BJ (cell line): ENCODE measurements around the gene FAM168B. TPM values are rescaled to one million over a fixed set of nuclear protein-coding genes. Genes with fewer than 3 reads are reported as not detected.

Experiments used
- CTCF ChIA-PET: fragments of 350-600 bp; formaldehyde crosslinking; extraction: SDS; loops from one replicate; lab custom pipeline; 2021; ENCODE audit warnings: antibody characterized with exemption, inconsistent platforms; lab: Yijun Ruan, JAX
- POLR2A ChIA-PET: fragments of 300-600 bp; sonication (Branson Sonifier 250); formaldehyde crosslinking; extraction: SDS; loops from one replicate; lab custom pipeline; 2021; ENCODE audit warnings: antibody characterized with exemption; lab: Charles Lee
- DNase-seq: peaks from one replicate; pipeline ENCODE4 v3.0.0-alpha.2; 2011; ENCODE audit warnings: low read depth
- H3K27me3 ChIP-seq: 2 replicates; pipeline ENCODE4 v1.6.0; 2011; ENCODE audit warnings: low read length; ENCODE audit not compliant: control insufficient read depth, insufficient read depth
- H3K36me3 ChIP-seq: 2 replicates; pipeline ENCODE4 v1.5.1; 2011; ENCODE audit warnings: low read length; ENCODE audit not compliant: control insufficient read depth, insufficient read depth
- H3K4me3 ChIP-seq: 2 replicates; pipeline ENCODE4 v1.5.1; 2011; ENCODE audit warnings: low read depth, mild to moderate bottlenecking, control low read depth, low read length
- polyA minus RNA-seq: library from RNA; depleted of rRNA, polyadenylated mRNA; stranded (reverse); fragments of >200 nt; gene quantifications from 2 replicates; pipeline ENCODE4 v1.2.3, GENCODE V29; 2011; rRNA and poly(A)+ RNA removed
- polyA plus RNA-seq: library from polyadenylated mRNA; depleted of rRNA; stranded (reverse); fragments of >200 nt; gene quantifications from 2 replicates; pipeline ENCODE4 v1.2.3, GENCODE V29; 2011; rRNA removed
- TF ChIP-seq, protein P1 (sequence below): IDR thresholded peaks from 2 replicates; pipeline ENCODE4 v1.5.1; 2011; ENCODE audit warnings: low read depth, mild to moderate bottlenecking, control low read depth, inconsistent platforms, low read length, moderate library complexity; ENCODE audit not compliant: insufficient read depth

FAM168B gene
- 62.9 and 85.6 TPM in 2 replicates for polyA plus RNA-seq
- polyA minus RNA-seq, result 75.1 and 116 TPM in 2 replicates

GRCh38 chr2:131093006-131093695 lies at the start of gene FAM168B:
Gene FAM168B, minus strand, starts transcription at chr2:131093460. Its CDS starts 10,814 bp downstream, at chr2:131082646.
- peaks cover under 1% of the 10 kb centered on the region; the same call in 1 of the 2 replicates for H3K36me3 ChIP-seq
- TF ChIP-seq, protein P1, sequence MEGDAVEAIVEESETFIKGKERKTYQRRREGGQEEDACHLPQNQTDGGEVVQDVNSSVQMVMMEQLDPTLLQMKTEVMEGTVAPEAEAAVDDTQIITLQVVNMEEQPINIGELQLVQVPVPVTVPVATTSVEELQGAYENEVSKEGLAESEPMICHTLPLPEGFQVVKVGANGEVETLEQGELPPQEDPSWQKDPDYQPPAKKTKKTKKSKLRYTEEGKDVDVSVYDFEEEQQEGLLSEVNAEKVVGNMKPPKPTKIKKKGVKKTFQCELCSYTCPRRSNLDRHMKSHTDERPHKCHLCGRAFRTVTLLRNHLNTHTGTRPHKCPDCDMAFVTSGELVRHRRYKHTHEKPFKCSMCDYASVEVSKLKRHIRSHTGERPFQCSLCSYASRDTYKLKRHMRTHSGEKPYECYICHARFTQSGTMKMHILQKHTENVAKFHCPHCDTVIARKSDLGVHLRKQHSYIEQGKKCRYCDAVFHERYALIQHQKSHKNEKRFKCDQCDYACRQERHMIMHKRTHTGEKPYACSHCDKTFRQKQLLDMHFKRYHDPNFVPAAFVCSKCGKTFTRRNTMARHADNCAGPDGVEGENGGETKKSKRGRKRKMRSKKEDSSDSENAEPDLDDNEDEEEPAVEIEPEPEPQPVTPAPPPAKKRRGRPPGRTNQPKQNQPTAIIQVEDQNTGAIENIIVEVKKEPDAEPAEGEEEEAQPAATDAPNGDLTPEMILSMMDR, result no peak
- no peaks in the 10 kb centered on the region for H3K27me3 ChIP-seq
- peak; percentile 42 for DNase-seq
- peak within 1 kb of the TSS; percentile 63 for H3K4me3 ChIP-seq
- ChIA-PET POLR2A (interaction anchor here (0.6 to 0.7 kb wide), 4 partner anchors 11 to 73 kb away, joined by 3 to 13 read pairs (median 4); no protein-coding TSS in a partner anchor), CTCF (interaction anchor here (0.7 kb wide), 1 partner anchor 60 kb away, joined by 3 read pairs; no protein-coding TSS in a partner anchor)

DNA sequence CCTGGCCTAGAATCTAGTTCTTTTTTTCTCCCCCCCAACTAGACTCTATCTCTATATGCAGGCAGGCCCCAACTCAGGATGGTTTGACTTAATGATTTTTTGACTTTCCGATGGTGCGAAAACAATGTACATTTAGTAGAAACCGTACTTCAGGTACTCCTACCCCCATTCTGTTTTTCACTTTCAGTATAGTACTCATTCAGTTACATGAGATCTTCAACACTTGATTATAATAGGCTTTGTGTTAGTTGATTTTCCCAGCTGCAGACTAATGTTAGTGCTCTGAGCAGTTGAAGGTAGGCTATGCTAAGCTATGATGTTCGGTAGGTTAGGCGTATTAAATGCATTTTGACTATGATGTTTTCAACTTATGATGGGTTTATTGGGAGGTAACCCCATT lies 49.6 kb upstream of the FAM168B start:
- Histone ChIP-seq H3K4me3 (no peak overlapping the region), H3K27me3 (no peaks in the 10 kb centered on the region), H3K36me3 (peaks cover 16% of the 10 kb centered on the region)
- CTCF ChIA-PET, result interaction anchor here (2.3 kb wide), 1 partner anchor 11 kb away, joined by 10 read pairs; no protein-coding TSS in a partner anchor
- POLR2A ChIA-PET, result no interaction called here
- no peak for DNase-seq
- TF ChIP-seq, protein P1, result no peak

GRCh38 chr2:131140581-131140980 lies 47.3 kb upstream of the FAM168B start:
- peaks cover 12% of the 10 kb centered on the region for H3K36me3 ChIP-seq
- DNase-seq, result no peak
- TF ChIP-seq, protein P1, result no peak
- CTCF ChIA-PET, result no interaction called here
- no peaks in the 10 kb centered on the region for H3K27me3 ChIP-seq
- POLR2A ChIA-PET, result no interaction called here
- H3K4me3 ChIP-seq, result no peak overlapping the region

DNA sequence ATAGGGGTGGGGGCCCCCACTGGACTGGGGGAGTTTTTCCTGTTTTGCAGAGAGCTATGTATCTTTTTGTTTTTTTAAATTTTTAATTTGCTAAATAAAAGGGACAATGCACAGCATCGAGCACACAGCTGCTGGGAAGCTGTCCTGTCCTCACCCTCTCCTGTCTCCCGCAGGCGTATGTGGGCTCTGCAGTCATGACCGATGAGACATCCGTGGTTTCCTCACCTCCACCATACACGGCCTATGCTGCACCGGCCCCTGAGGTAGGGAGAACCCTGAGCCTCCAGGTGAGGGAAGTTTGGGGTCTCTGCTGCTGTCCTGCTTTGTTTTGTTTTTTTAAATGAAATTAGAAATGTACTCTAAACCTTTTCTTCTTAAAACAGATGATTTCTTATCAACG lies 39.5 kb upstream of the FAM168B start:
- Histone ChIP-seq H3K36me3 (peaks cover 10% of the 10 kb centered on the region), H3K27me3 (no peaks in the 10 kb centered on the region), H3K4me3 (no peak overlapping the region)
- CTCF ChIA-PET, result interaction anchor here (1.3 to 1.8 kb wide), 3 partner anchors 12 to 21 kb away, joined by 4 to 5 read pairs (median 4); no protein-coding TSS in a partner anchor
- no peak for DNase-seq
- TF ChIP-seq, protein P1, result no peak
- POLR2A ChIA-PET, result no interaction called here

DNA sequence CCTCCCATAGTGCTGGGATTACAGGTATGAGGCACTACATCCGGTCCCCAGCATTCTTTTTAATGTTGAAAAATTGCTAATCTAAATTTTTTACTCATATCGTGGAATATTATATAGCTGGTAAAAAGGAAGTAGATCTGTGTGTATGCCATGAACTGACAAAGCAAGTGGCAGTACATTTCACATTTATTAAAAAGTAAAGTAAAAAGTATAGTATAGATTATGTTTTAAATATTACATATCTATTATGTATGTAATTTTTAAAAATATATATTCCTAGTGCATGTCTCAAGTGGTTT lies 37.0 kb upstream of the FAM168B start:
- no peaks in the 10 kb centered on the region for H3K27me3 ChIP-seq
- TF ChIP-seq, protein P1, result no peak
- CTCF ChIA-PET, result no interaction called here
- POLR2A ChIA-PET, result interaction anchor here (0.5 kb wide), 1 partner anchor 30 kb away, joined by 5 read pairs; no protein-coding TSS in a partner anchor
- peaks cover 14% of the 10 kb centered on the region for H3K36me3 ChIP-seq
- no peak overlapping the region for H3K4me3 ChIP-seq
- no peak for DNase-seq
